Medulla oblongata (tissue), 1 donor: ENCODE results near the gene SPDYE1.
"Not testable (repeated sequence)": the region's sequence is repeated elsewhere in the genome, so short reads cannot be mapped to it uniquely, and the experiment has no call there.

Experiments
- DNase-seq: peaks from one replicate; pipeline ENCODE4 v3.0.0-alpha.2; 2015; ENCODE audit errors: extremely low spot score

Gene SPDYE1

GRCh38 chr7:43997532-43997931, at the start of gene SPDYE1:
TSS of gene SPDYE1 (plus strand) at chr7:43997897. CDS start at chr7:43999950, 2,053 bp downstream.
- DNase-seq: not testable (repeated sequence)

GRCh38 chr7:43952028-43952427, 45.7 kb upstream of the SPDYE1 start:
- DNase-seq: no peak

- no peak for DNase-seq
These were observed 44.6 kb upstream of the SPDYE1 start for GRCh38 chr7:43953071-43953470.

- peak; percentile 70 for DNase-seq
These were observed 43.0 kb upstream of the SPDYE1 start for GRCh38 chr7:43954524-43955228.

GRCh38 chr7:43956027-43956426, 41.7 kb upstream of the SPDYE1 start:
- DNase-seq: peak; percentile 1

GRCh38 chr7:43960933-43961332, 36.8 kb upstream of the SPDYE1 start:
- DNase-seq: no peak

- DNase-seq: not testable (repeated sequence)
These were observed 31.3 kb upstream of the SPDYE1 start for GRCh38 chr7:43966392-43966791.

- not testable (repeated sequence) for DNase-seq
These were observed 29.3 kb upstream of the SPDYE1 start for GRCh38 chr7:43968172-43969040.

- DNase-seq: not testable (repeated sequence)
These were observed 28.1 kb upstream of the SPDYE1 start for GRCh38 chr7:43969586-43969985.

GRCh38 chr7:43970698-43971097, 27.0 kb upstream of the SPDYE1 start:
- DNase-seq: not testable (repeated sequence)

- DNase-seq: not testable (repeated sequence)
These were observed 23.6 kb upstream of the SPDYE1 start for GRCh38 chr7:43974033-43974573.

GRCh38 chr7:43974725-43975482, 22.8 kb upstream of the SPDYE1 start:
- DNase-seq: not testable (repeated sequence)

GRCh38 chr7:43977525-43977924, 20.2 kb upstream of the SPDYE1 start:
- no peak for DNase-seq

- DNase-seq: not testable (repeated sequence)
These were observed 19.6 kb upstream of the SPDYE1 start for GRCh38 chr7:43978102-43978501.

GRCh38 chr7:43982848-43983247, 14.8 kb upstream of the SPDYE1 start:
- not testable (repeated sequence) for DNase-seq

- DNase-seq: not testable (repeated sequence)
These were observed 14.0 kb upstream of the SPDYE1 start for GRCh38 chr7:43983736-43984135.

- DNase-seq: peak; percentile 11
These were observed 11.5 kb upstream of the SPDYE1 start for GRCh38 chr7:43985904-43986864.

GRCh38 chr7:43987476-43987875, 10.2 kb upstream of the SPDYE1 start:
- DNase-seq: not testable (repeated sequence)

GRCh38 chr7:43990011-43990585, 7.6 kb upstream of the SPDYE1 start:
- not testable (repeated sequence) for DNase-seq

GRCh38 chr7:43990829-43991228, 6.9 kb upstream of the SPDYE1 start:
- not testable (repeated sequence) for DNase-seq
